OCI-LY7 (cell line): Measurements from ENCODE around the gene NCK2. TPM values are rescaled to one million over a fixed set of nuclear protein-coding genes. Genes with fewer than 3 reads are reported as not detected.

Source experiments
- BruUV-seq: library from RNA; stranded (reverse); fragments of 400-500 nt; replicated peaks from 2 replicates; lab custom pipeline; 2021; lab: Mats Ljungman, UMichigan
- CTCF ChIA-PET: fragments of 300-600 bp; sonication (Branson Sonifier 250); formaldehyde crosslinking; loops from one replicate; lab custom pipeline; 2022; ENCODE audit warnings: antibody characterized with exemption; ENCODE audit not compliant: unreplicated experiment; lab: Charles Lee
- POLR2A ChIA-PET: fragments of 300-600 bp; sonication (Branson Sonifier 250); formaldehyde crosslinking; loops from one replicate; lab custom pipeline; 2022; ENCODE audit warnings: antibody characterized with exemption; lab: Charles Lee
- DNase-seq: peaks from one replicate; pipeline ENCODE4 v3.0.0-alpha.2; 2015; ENCODE audit warnings: low spot score
- H2AFZ ChIP-seq: fragments of 200-600 bp; sonication (generic), shearing (Covaris generic); 2 replicates; pipeline ENCODE4 v1.6.1; 2014; ENCODE audit warnings: mild to moderate bottlenecking, antibody characterized with exemption, low read length, moderate library complexity
- H3K27ac ChIP-seq: fragments of 200-600 bp; sonication (generic); 2 replicates; pipeline ENCODE4 v1.5.1; 2014; ENCODE audit warnings: mixed run types, low read depth, mild to moderate bottlenecking, moderate library complexity, low read length, inconsistent platforms; ENCODE audit not compliant: poor library complexity, severe bottlenecking
- H3K36me3 ChIP-seq: fragments of 200-600 bp; sonication (generic); 2 replicates; pipeline ENCODE4 v1.6.1; 2014; ENCODE audit warnings: mild to moderate bottlenecking, antibody characterized with exemption, low read length, moderate library complexity, mixed read lengths; ENCODE audit not compliant: insufficient read depth
- H3K4me1 ChIP-seq: fragments of 200-600 bp; sonication (generic); 2 replicates; pipeline ENCODE4 v1.5.1; 2014; ENCODE audit warnings: mild to moderate bottlenecking, low read length; ENCODE audit not compliant: insufficient read depth, poor library complexity, severe bottlenecking
- H3K4me2 ChIP-seq: fragments of 200-600 bp; sonication (generic); 2 replicates; pipeline ENCODE4 v1.6.1; 2014; ENCODE audit warnings: mild to moderate bottlenecking, low read length
- H3K4me3 ChIP-seq: fragments of 200-600 bp; sonication (generic); 2 replicates; pipeline ENCODE4 v1.5.1; 2014; ENCODE audit warnings: mild to moderate bottlenecking, low read depth, low read length; ENCODE audit not compliant: poor library complexity, severe bottlenecking
- H3K79me2 ChIP-seq: fragments of 200-600 bp; sonication (generic); 2 replicates; pipeline ENCODE4 v1.6.1; 2016; ENCODE audit warnings: low read depth, mild to moderate bottlenecking, low read length, moderate library complexity, mixed read lengths; ENCODE audit not compliant: insufficient read depth
- H3K9me2 ChIP-seq: fragments of 200-600 bp; sonication (generic); 2 replicates; pipeline ENCODE4 v1.6.1; 2016; ENCODE audit warnings: mild to moderate bottlenecking, low read length, mixed read lengths; ENCODE audit not compliant: insufficient read depth
- H3K9me3 ChIP-seq: fragments of 200-600 bp; sonication (generic); 2 replicates; pipeline ENCODE4 v1.6.1; 2014; ENCODE audit warnings: mild to moderate bottlenecking, mixed run types, low read length, mixed read lengths
- H4K20me1 ChIP-seq: fragments of 200-600 bp; sonication (generic); 2 replicates; pipeline ENCODE4 v1.6.1; 2014; ENCODE audit warnings: mild to moderate bottlenecking, antibody characterized with exemption, low read length, moderate library complexity, mixed read lengths; ENCODE audit not compliant: insufficient read depth
- CTCF ChIP-seq: fragments of 200-600 bp; sonication (generic); conservative IDR thresholded peaks from 2 replicates; pipeline ENCODE4 v1.5.1; 2014; ENCODE audit warnings: mild to moderate bottlenecking, antibody characterized with exemption, low read length, moderate library complexity, mixed read lengths
- EZH2phosphoT487 ChIP-seq: fragments of 200-600 bp; sonication (generic); IDR thresholded peaks from 2 replicates; pipeline ENCODE4 v1.6.1; 2018; ENCODE audit warnings: low read depth, borderline replicate concordance, mild to moderate bottlenecking, mixed run types, antibody characterized with exemption, low read length, moderate library complexity, mixed read lengths
- intact Hi-C: fragments of 100-400 bp; cut with micrococcal nuclease; formaldehyde crosslinking; loops from one replicate; pipeline ENCODE4 v1.10.0; 2022; ENCODE audit not compliant: unreplicated experiment
- total RNA-seq, 2 experiments: library from RNA; depleted of rRNA in 1 of 2; stranded (reverse); fragments of >200 nt in 1 of 2; shearing (Covaris generic) in 1 of 2; gene quantifications; 2 replicates each; pipeline ENCODE4 v1.2.3, GENCODE V29; 2014 to 2022

NCK2 gene
- total RNA-seq, 2 experiments from 2014 or later = 23.4 to 34.2 TPM

- no peaks in the 10 kb centered on the region for H3K9me3 ChIP-seq
- no peaks in the 10 kb centered on the region for H3K9me2 ChIP-seq
- POLR2A ChIA-PET = interaction anchor here (0.6 to 3.6 kb wide), 12 partner anchors 9 to 86 kb away, joined by 3 to 11 read pairs (median 3); no protein-coding TSS in a partner anchor
- CTCF ChIA-PET = interaction anchor here (0.9 kb wide), 1 partner anchor 18 kb away, joined by 3 read pairs; no protein-coding TSS in a partner anchor
- peaks cover 21% of the 10 kb centered on the region; the same call in 1 of the 2 replicates for H4K20me1 ChIP-seq
- peak overlapping the region; percentile 97 for H3K4me2 ChIP-seq
- intact Hi-C loops = loop anchor here (5.0 kb wide), 1 partner anchor 221 kb away; no protein-coding TSS in a partner anchor
- H3K27ac ChIP-seq = no peak overlapping the region
- peaks cover 15% of the 10 kb centered on the region for H3K36me3 ChIP-seq
- peak overlapping the region; percentile 92 for H3K4me3 ChIP-seq
- H3K79me2 ChIP-seq = peaks cover 27% of the 10 kb centered on the region; the same call in 1 of the 2 replicates
- no TSS peak for BruUV-seq
- H2AFZ ChIP-seq = peak overlapping the region; percentile 11; the same call in 1 of the 2 replicates
- H3K4me1 ChIP-seq = peaks cover 53% of the 10 kb centered on the region
- DNase-seq = peak; percentile 52
- TF ChIP-seq EZH2phosphoT487 (no peak), CTCF (no peak)
Observed at GRCh38 chr2:105746177-105747080, 1.7 kb downstream of the NCK2 start.

- Histone ChIP-seq H2AFZ (no peak overlapping the region), H3K9me2 (no peaks in the 10 kb centered on the region), H3K36me3 (peaks cover 15% of the 10 kb centered on the region), H3K9me3 (no peaks in the 10 kb centered on the region), H3K4me1 (peaks cover 53% of the 10 kb centered on the region), H3K4me3 (no peak overlapping the region), H4K20me1 (peaks cover 21% of the 10 kb centered on the region; the same call in 1 of the 2 replicates), H3K4me2 (peak overlapping the region; percentile 97), H3K27ac (no peak overlapping the region), H3K79me2 (peaks cover 27% of the 10 kb centered on the region; the same call in 1 of the 2 replicates)
- intact Hi-C loops = loop anchor here (5.0 kb wide), 1 partner anchor 220 kb away; no protein-coding TSS in a partner anchor
- BruUV-seq = TSS peak; percentile 42
- ChIA-PET CTCF (no interaction called here), POLR2A (interaction anchor here (0.8 to 3.6 kb wide), 7 partner anchors 8 to 104 kb away, joined by 3 to 11 read pairs (median 3); no protein-coding TSS in a partner anchor)
- TF ChIP-seq CTCF = no peak
- DNase-seq = no peak
Observed at GRCh38 chr2:105747254-105747894, 2.7 kb downstream of the NCK2 start.
